ENCODE data around the gene CORO2B.

The CORO2B gene

GRCh38 chr15:68666120-68666811 lies 87.5 kb downstream of the CORO2B start:
- Histone ChIP-seq H3K27me3 (ENCODE audit: insufficient read depth, low read length, poor library complexity) (no peaks in the 10 kb centered on the region), H2AFZ (ENCODE audit: low read depth, low read length) (no peak overlapping the region), H4K20me1 (ENCODE audit: insufficient read depth, low read length) (no peaks in the 10 kb centered on the region), H3K4me2 (ENCODE audit: insufficient read depth, low read length) (no peak overlapping the region), H3K9me3 (ENCODE audit: insufficient read depth, low read length, severe bottlenecking) (no peaks in the 10 kb centered on the region), H3K36me3 (ENCODE audit: insufficient read depth, low read length) (no peaks in the 10 kb centered on the region), H3K27ac (ENCODE audit: low read length) (no peak overlapping the region), H3K79me2 (ENCODE audit: insufficient read depth, low read length) (no peaks in the 10 kb centered on the region), H3K4me3 (ENCODE audit: low read depth in 1 of 2, low read length in 2 of 2) (no peak overlapping the region), H3K9ac (ENCODE audit: low read depth, low read length) (no peak overlapping the region), H3K4me1 (ENCODE audit: insufficient read depth, low read length) (no peaks in the 10 kb centered on the region)
- ATAC-seq (ENCODE audit: insufficient read depth, low read depth) (no peak), DNase-seq (no peak)
- TF ChIP-seq CTCF (IDR thresholded peaks at IDR 0.05; ENCODE audit: borderline replicate concordance, extremely low read depth, low read length, poor library complexity, severe bottlenecking): no peak
- TF ChIP-seq EZH2 (IDR thresholded peaks at IDR 0.05; ENCODE audit: borderline replicate concordance, low read depth, low read length, severe bottlenecking): no peak

GRCh38 chr15:68666812-68667450 lies 88.1 kb downstream of the CORO2B start:
- no peaks in the 10 kb centered on the region for H3K9me3 ChIP-seq (ENCODE audit: insufficient read depth, low read length, severe bottlenecking)
- H3K9ac ChIP-seq (ENCODE audit: low read depth, low read length): no peak overlapping the region
- no peak for DNase-seq
- ATAC-seq (ENCODE audit: insufficient read depth, low read depth): no peak
- no peaks in the 10 kb centered on the region for H3K4me1 ChIP-seq (ENCODE audit: insufficient read depth, low read length)
- TF ChIP-seq EZH2 (IDR thresholded peaks at IDR 0.05; ENCODE audit: borderline replicate concordance, low read depth, low read length, severe bottlenecking) (no peak), CTCF (IDR thresholded peaks at IDR 0.05; ENCODE audit: borderline replicate concordance, extremely low read depth, low read length, poor library complexity, severe bottlenecking) (no peak)
- H4K20me1 ChIP-seq (ENCODE audit: insufficient read depth, low read length): no peaks in the 10 kb centered on the region
- no peaks in the 10 kb centered on the region for H3K79me2 ChIP-seq (ENCODE audit: insufficient read depth, low read length)
- H3K4me2 ChIP-seq (ENCODE audit: insufficient read depth, low read length): no peak overlapping the region
- no peak overlapping the region for H2AFZ ChIP-seq (ENCODE audit: low read depth, low read length)
- no peak overlapping the region for H3K4me3 ChIP-seq (ENCODE audit: low read depth in 1 of 2, low read length in 2 of 2)
- no peaks in the 10 kb centered on the region for H3K36me3 ChIP-seq (ENCODE audit: insufficient read depth, low read length)
- H3K27me3 ChIP-seq (ENCODE audit: insufficient read depth, low read length, poor library complexity): peaks cover 2% of the 10 kb centered on the region
- H3K27ac ChIP-seq (ENCODE audit: low read length): no peak overlapping the region

GRCh38 chr15:68667800-68668625 lies 89.2 kb downstream of the CORO2B start:
- Histone ChIP-seq H3K4me2 (ENCODE audit: insufficient read depth, low read length) (no peak overlapping the region), H3K27me3 (ENCODE audit: insufficient read depth, low read length, poor library complexity) (peaks cover 2% of the 10 kb centered on the region), H3K4me1 (ENCODE audit: insufficient read depth, low read length) (no peaks in the 10 kb centered on the region), H3K36me3 (ENCODE audit: insufficient read depth, low read length) (no peaks in the 10 kb centered on the region), H3K27ac (ENCODE audit: low read length) (no peak overlapping the region), H4K20me1 (ENCODE audit: insufficient read depth, low read length) (no peaks in the 10 kb centered on the region), H3K79me2 (ENCODE audit: insufficient read depth, low read length) (no peaks in the 10 kb centered on the region), H3K9me3 (ENCODE audit: insufficient read depth, low read length, severe bottlenecking) (no peaks in the 10 kb centered on the region), H3K9ac (ENCODE audit: low read depth, low read length) (no peak overlapping the region), H3K4me3 (ENCODE audit: low read depth in 1 of 2, low read length in 2 of 2) (no peak overlapping the region), H2AFZ (ENCODE audit: low read depth, low read length) (no peak overlapping the region)
- no peak for TF ChIP-seq CTCF (IDR thresholded peaks at IDR 0.05; ENCODE audit: borderline replicate concordance, extremely low read depth, low read length, poor library complexity, severe bottlenecking)
- TF ChIP-seq EZH2 (IDR thresholded peaks at IDR 0.05; ENCODE audit: borderline replicate concordance, low read depth, low read length, severe bottlenecking): no peak
- DNase-seq (no peak), ATAC-seq (ENCODE audit: insufficient read depth, low read depth) (no peak)

Data from DND-41 (cell line).